Inflammatory macrophage (primary cell): ENCODE results near the gene C1orf105.
A peak's percentile ranks its signal among the peaks of the same experiment; 100 is the strongest.
"Not testable (repeated sequence)": the region's sequence is repeated elsewhere in the genome, so short reads cannot be mapped to it uniquely, and the experiment has no call there.

ENCODE experiments used
- DNase-seq, 2 donors: peaks; one replicate each; pipeline ENCODE4 v3.0.0-alpha.2; 2020 to 2022

C1orf105 gene

GRCh38 chr1:172492421-172492820, 71.9 kb downstream of the C1orf105 start:
- no peak for DNase-seq

DNA sequence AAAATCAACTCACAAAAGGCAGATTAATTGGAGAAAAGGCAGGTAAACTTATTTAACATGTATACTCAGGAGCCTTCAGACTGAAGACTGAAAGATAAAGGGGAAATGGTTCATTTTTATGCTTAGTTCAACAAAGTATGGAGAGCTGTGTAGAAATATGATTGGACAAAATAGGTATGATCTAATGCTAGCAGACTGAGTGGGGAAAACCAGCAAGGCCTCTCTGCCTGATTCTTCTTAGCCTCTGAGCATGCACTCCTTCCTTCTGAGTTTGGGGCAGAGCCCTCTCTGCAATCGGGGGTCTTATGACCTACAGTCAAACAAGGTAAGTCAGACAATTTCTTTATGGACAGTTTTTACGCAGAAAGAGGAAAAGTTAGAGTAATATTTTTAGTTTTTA, 73.7 kb downstream of the C1orf105 start:
- peak; percentile 6 to 21 for DNase-seq

GRCh38 chr1:172496127-172496526, 75.6 kb downstream of the C1orf105 start:
- not testable (repeated sequence) for DNase-seq

GRCh38 chr1:172496678-172497077, 76.2 kb downstream of the C1orf105 start:
- no peak for DNase-seq

GRCh38 chr1:172497230-172497629, 76.7 kb downstream of the C1orf105 start:
- DNase-seq: peak in 1 of 2 donors; percentile 9

DNA sequence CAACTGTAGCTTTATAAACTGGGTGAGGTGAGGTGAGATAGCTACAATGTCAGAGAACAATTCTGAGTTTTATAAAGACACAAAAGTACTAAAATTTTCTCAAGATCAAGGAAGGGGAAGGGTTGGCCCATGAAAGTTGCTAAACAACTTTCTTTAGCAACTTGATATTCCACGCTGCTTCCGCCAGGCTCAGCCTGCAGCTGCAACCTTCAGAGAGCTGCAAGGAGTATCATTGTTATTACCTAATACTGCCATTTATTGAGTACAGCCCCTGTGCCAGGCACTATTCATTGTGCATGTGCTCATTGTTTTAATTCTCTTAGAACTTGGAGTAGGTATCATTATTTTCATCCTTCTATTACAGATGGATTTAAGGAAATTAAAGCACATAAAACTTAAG, 78.4 kb downstream of the C1orf105 start:
- peak; percentile 87 to 93 for DNase-seq

DNA sequence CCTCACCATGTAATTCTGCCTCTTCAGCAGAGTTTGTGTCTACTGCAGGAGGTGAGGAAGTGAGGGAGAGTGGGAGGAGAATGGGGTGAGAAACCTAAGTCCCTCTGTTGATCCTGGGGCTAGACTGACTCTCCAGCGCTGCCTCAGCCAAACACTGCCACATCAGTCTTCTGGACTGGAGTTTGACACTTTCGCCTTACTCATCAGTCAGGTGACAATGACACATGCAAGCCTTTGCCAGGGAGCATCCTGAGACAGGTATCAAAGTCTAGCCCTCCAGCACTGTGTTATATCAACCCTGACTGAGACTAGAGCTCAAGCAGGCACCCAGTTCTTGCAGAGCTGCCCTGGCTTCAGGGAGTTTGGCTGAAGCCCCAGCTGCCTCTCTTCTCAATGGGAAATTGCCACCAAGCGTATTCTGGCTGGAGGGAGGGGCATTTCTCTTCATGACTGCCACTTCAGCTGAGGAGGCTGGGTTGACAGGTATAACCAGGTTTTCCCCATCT, 79.2 kb downstream of the C1orf105 start:
- peak; percentile 7 to 34 for DNase-seq

- DNase-seq: no peak
Observed at GRCh38 chr1:172500207-172500606, 79.7 kb downstream of the C1orf105 start.

DNA sequence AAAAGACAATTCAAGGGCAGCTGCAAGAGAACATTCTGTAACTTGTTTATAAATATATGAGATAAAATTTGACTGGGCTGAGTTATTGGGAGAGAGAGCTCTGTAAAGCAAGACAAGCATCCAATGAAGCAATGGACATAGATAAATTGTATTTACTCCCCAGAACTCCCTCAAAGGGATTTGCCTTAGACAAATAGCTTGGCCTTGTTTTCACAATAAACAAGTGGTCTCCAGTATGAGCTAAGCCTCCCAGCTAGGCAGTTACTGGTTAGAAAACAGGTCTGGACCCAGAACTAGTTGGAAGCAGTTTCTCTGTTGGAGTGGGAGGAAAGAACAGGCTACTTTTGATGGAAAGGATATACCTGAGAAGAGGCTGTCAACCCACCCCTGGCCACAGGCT, 87.3 kb downstream of the C1orf105 start:
- DNase-seq: no peak

DNA sequence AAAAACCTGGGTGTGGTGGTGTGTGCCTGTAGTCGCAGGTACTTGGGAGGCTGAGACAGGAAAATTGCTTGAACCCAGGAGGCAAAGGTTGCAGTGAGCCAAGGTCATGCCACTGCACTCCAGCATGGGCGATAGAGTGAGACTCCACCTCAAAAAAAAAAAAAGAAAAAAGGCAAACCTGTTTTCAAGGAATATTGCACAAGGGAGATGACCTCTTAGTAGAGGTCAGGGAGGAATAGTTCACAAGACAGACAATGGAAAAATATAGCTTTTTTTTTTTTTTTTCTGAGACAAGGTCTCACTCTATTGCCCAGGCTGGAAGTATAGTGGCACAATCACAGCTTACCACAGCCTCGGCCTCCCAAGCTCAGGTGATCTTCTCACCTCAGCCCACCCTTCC, 90.0 kb downstream of the C1orf105 start:
- DNase-seq: no peak

DNA sequence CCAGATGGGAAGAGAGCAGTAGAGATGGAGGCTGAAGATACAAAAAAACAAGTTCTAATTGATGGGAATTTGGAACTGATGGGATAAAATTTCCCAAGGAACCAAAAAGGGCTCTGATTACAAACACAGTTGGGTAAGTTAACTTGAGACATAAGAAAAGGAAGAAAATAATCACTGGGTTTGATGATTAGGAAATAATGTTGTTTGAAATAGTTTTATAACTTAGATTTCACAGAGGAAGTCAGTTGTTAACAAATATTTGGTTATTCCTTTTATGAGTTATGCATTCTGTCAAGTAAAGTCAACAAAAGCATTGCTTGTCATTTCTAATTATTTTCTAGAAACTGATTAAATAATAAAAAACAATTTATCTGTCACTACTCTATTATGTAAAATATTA, 92.1 kb downstream of the C1orf105 start:
- peak in 1 of 2 donors; percentile 77 for DNase-seq

GRCh38 chr1:172513479-172513878, 93.0 kb downstream of the C1orf105 start:
- DNase-seq: peak in 1 of 2 donors; percentile 10

- DNase-seq: no peak
Observed at GRCh38 chr1:172514108-172514507, 93.6 kb downstream of the C1orf105 start.

DNA sequence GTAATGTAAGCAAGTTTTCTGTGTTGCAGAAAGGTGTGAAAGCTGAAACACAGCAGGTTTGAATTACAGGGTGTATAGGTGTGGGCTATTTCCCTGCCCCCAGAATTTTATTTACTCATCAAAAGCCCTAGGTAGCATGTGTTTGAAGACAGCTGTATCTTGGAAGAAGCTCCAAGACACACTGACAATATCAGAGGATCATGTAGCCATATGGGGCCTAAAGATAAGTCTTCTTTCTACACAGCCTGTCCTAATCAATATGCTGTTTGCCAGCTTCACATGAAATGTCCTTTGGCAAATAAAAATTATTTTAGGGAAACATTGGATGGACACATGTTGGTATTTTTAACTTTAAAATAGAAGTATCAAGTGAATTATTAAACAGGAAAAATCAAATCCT, 95.0 kb downstream of the C1orf105 start:
- DNase-seq: no peak

GRCh38 chr1:172515927-172516326, 95.4 kb downstream of the C1orf105 start:
- DNase-seq: peak; percentile 78 to 91

- DNase-seq: no peak
Observed at GRCh38 chr1:172517081-172517480, 96.6 kb downstream of the C1orf105 start.

GRCh38 chr1:172517545-172517944, 97.1 kb downstream of the C1orf105 start:
- DNase-seq: no peak
